ENCODE data around the gene WWOX. TPM values are rescaled to one million over a fixed set of nuclear protein-coding genes. Genes with fewer than 3 reads are reported as not detected.

Gene WWOX
- total RNA-seq, 2 donors from 2014 or later = 33.8 to 82.5 TPM

GRCh38 chr16:78738557-78738956 lies 639.1 kb downstream of the WWOX start:
- ATAC-seq (ENCODE audit: insufficient number of reproducible peaks, low FRiP score, low read depth) = no peak
- H3K4me1 ChIP-seq (ENCODE audit: control insufficient read depth in 1 of 2, low read depth in 2 of 2) = no peaks in the 10 kb centered on the region
- no peak for DNase-seq (ENCODE audit: low spot score)
- no peaks in the 10 kb centered on the region for H3K9me3 ChIP-seq
- TF ChIP-seq, protein P1, sequence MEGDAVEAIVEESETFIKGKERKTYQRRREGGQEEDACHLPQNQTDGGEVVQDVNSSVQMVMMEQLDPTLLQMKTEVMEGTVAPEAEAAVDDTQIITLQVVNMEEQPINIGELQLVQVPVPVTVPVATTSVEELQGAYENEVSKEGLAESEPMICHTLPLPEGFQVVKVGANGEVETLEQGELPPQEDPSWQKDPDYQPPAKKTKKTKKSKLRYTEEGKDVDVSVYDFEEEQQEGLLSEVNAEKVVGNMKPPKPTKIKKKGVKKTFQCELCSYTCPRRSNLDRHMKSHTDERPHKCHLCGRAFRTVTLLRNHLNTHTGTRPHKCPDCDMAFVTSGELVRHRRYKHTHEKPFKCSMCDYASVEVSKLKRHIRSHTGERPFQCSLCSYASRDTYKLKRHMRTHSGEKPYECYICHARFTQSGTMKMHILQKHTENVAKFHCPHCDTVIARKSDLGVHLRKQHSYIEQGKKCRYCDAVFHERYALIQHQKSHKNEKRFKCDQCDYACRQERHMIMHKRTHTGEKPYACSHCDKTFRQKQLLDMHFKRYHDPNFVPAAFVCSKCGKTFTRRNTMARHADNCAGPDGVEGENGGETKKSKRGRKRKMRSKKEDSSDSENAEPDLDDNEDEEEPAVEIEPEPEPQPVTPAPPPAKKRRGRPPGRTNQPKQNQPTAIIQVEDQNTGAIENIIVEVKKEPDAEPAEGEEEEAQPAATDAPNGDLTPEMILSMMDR (IDR thresholded peaks at IDR 0.05) = no peak
- no peaks in the 10 kb centered on the region for H3K27me3 ChIP-seq (replicated peaks; ENCODE audit: insufficient read depth)
- no peak overlapping the region for H3K4me3 ChIP-seq
- H3K36me3 ChIP-seq = no peaks in the 10 kb centered on the region
- H3K27ac ChIP-seq = no peak overlapping the region

GRCh38 chr16:78740269-78740668 lies 640.8 kb downstream of the WWOX start:
- Histone ChIP-seq H3K4me3 (no peak overlapping the region), H3K4me1 (ENCODE audit: control insufficient read depth in 1 of 2, low read depth in 2 of 2) (peaks cover 7 to 8% of the 10 kb centered on the region in 2 donors), H3K27ac (no peak overlapping the region), H3K9me3 (no peaks in the 10 kb centered on the region), H3K36me3 (no peaks in the 10 kb centered on the region), H3K27me3 (replicated peaks; ENCODE audit: insufficient read depth) (no peaks in the 10 kb centered on the region)
- ATAC-seq (ENCODE audit: insufficient number of reproducible peaks, low FRiP score, low read depth) (no peak), DNase-seq (ENCODE audit: low spot score) (no peak)
- TF ChIP-seq, protein P1 (IDR thresholded peaks at IDR 0.05) = no peak

- TF ChIP-seq, protein P1 (IDR thresholded peaks at IDR 0.05) = no peak
- peak overlapping the region in 1 of 2 donors; percentile 39 for H3K27ac ChIP-seq
- H3K36me3 ChIP-seq = no peaks in the 10 kb centered on the region
- peak overlapping the region; percentile 57 for H3K4me3 ChIP-seq
- H3K4me1 ChIP-seq (ENCODE audit: control insufficient read depth in 1 of 2, low read depth in 2 of 2) = peaks cover 7 to 17% of the 10 kb centered on the region in 2 donors
- ATAC-seq (ENCODE audit: insufficient number of reproducible peaks, low FRiP score, low read depth) (peak; percentile 31), DNase-seq (ENCODE audit: low spot score) (no peak)
- H3K9me3 ChIP-seq = no peaks in the 10 kb centered on the region
- no peaks in the 10 kb centered on the region for H3K27me3 ChIP-seq (replicated peaks; ENCODE audit: insufficient read depth)
Measured at GRCh38 chr16:78742501-78743283, 643.2 kb downstream of the WWOX start.

- Histone ChIP-seq H3K27me3 (replicated peaks; ENCODE audit: insufficient read depth) (no peaks in the 10 kb centered on the region), H3K4me1 (ENCODE audit: control insufficient read depth in 1 of 2, low read depth in 2 of 2) (peaks cover 7 to 17% of the 10 kb centered on the region in 2 donors), H3K27ac (no peak overlapping the region), H3K4me3 (no peak overlapping the region), H3K36me3 (no peaks in the 10 kb centered on the region), H3K9me3 (no peaks in the 10 kb centered on the region)
- TF ChIP-seq, protein P1 (IDR thresholded peaks at IDR 0.05) = no peak
- DNase-seq (ENCODE audit: low spot score) (no peak), ATAC-seq (ENCODE audit: insufficient number of reproducible peaks, low FRiP score, low read depth) (no peak)
Measured at GRCh38 chr16:78743556-78743955, 644.1 kb downstream of the WWOX start.

DNA sequence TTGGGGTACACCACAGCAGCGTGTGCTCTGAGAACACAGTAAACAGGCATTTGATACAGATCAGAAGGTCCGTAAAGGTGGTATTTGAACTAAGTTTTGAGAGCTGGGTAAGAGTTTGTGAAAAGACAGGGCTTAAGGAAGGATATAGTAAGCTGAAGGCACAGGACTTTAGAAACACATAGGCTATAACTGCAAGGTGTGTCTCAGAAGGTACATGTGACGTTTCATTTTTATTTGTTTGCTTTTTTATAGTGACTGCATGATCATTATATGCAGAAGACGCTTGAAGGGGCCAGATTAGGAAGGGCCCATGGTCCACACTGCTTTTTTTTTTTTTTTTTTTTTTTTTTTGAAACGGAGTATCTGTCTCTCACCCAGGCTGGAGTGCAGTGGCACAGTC lies 644.6 kb downstream of the WWOX start:
- Histone ChIP-seq H3K4me3 (no peak overlapping the region), H3K27me3 (replicated peaks; ENCODE audit: insufficient read depth) (no peaks in the 10 kb centered on the region), H3K9me3 (no peaks in the 10 kb centered on the region), H3K36me3 (no peaks in the 10 kb centered on the region), H3K27ac (no peak overlapping the region), H3K4me1 (ENCODE audit: control insufficient read depth in 1 of 2, low read depth in 2 of 2) (peaks cover 7 to 17% of the 10 kb centered on the region in 2 donors)
- ATAC-seq (ENCODE audit: insufficient number of reproducible peaks, low FRiP score, low read depth) (no peak), DNase-seq (ENCODE audit: low spot score) (no peak)
- TF ChIP-seq, protein P1 (IDR thresholded peaks at IDR 0.05) = no peak
